Embryonic facial prominence (tissue), 1 donor: Measurements from ENCODE around the gene TLR6.

Experiments
- DNase-seq: peaks from one replicate; pipeline ENCODE4 v3.0.0-alpha.2; 2016; ENCODE audit errors: extremely low spot score

Gene TLR6

DNA sequence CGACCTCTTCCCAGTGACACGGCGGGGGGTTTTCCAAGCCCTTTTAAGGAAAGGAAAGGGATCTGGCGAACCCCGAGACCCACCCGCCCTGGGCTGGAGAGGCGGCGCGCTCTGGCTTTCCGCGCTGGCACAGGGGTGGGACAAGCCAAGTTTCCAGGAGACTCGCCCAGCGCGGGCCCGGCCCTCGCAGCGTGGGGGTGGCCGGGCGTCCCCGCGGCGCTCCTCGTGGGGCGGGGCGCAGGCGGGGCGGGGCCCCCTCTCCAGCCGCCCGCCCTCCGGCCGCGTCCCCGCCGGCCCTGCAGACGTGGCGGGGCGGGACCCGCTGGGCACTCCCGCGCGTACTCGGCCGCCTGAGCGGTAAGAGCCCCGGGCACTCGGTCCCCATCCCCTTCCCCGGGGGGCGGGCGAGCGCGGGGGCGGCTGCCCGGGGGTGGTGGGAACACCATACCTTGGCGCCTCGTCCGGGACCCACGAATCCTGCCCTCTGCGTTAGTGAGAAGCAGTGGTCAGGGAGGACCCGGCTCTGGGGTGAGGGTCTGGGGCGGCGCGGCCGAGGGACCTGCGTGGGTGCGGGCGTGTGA, 11.0 kb upstream of the TLR6 start, which contains the start of gene FAM114A1:
FAM114A1 (plus strand) TSS at position 329 of the 581 bp plus-strand sequence. CDS start 10,273 bp downstream, outside the sequence.
- DNase-seq, result peak; percentile 62

DNA sequence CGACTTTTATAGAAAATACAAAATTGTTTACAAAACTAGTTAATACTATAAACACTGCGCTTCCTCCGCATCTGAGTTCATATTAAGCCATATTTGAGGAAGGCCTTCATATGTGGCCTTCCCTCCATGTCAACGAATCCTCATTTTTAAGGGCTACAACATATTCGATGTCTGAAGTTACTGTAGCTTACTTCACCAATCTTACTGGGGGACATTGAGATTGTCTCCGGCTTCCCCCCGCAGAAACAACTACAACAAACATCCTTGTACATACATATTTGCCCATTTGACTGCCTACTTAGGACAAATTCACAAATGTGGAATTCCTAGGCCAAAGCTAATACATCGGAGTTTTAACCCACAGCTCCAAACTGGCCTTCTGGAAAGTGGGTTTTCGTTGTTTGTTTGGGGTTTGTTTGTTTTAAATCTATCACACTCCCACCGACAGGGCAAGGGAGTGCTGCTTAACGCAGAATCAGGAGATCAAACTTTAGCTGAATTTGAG, 10.4 kb upstream of the TLR6 start:
- DNase-seq, result no peak

DNA sequence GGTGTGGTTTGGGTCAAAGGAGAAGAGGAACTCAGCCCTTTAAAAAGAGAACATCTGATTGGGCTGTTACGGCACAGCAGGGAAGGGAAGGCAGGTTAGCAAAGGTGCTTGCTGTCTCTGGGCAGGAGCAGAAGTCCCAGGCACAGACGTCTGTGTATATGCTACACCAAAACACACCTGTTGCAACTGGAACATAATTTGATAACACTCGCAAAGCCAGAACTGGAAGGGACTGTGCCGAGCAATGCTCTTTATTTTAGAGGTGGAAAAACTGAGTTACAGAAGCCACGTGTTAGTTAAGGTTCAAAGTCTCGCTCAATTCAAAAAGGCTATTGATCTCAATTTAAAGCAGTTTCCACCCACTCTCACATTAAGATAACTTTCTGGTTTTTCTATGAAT, 8.8 kb upstream of the TLR6 start:
- no peak for DNase-seq

DNA sequence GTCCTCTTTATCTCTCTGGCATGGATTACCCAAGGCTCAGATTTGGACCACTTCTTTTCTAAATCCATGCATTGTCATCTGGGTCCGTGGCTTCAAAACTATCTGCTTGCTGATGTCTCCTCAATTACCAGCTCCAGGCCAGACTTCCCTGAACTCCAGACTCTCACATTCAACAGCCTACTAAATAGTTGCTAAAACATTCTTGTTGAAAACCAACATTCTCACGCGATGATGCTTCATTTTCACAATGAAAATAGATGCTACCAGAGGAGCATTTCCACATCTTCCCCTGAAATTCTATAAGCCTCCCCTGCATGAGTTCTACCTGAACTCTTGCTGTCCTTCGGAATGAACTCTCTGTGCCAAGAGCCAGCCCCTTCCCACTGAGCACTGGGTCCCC, 5.2 kb upstream of the TLR6 start:
- no peak for DNase-seq

DNA sequence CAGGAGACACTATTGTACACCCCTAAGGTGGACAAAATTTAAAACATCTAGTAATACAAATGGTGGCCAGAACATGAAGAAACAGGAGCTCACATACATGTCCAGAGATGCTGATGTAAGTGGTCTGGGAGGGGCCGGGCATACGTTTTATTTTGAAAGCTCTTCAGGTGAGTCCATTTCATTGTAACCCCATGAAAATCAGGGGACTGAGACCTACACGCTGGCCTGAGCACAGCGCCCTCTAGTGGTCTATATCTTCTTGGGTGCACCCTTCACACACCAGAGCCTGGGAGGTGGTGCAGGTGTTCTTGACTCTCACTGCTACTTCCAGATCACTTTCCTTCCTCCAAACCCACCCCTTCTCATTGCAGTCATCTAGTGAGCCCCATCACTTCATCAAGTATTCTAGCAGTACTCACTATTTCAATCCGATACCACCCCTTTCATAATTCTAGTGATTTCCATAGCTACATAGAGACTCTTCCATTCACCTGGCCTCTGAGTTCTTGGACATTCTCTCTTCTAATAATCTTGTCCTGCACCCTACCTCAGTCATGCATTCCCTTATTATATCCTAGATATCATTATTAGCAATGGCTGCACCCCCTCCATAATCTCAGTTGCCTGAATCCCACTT, 4.3 kb upstream of the TLR6 start:
- DNase-seq, result no peak

DNA sequence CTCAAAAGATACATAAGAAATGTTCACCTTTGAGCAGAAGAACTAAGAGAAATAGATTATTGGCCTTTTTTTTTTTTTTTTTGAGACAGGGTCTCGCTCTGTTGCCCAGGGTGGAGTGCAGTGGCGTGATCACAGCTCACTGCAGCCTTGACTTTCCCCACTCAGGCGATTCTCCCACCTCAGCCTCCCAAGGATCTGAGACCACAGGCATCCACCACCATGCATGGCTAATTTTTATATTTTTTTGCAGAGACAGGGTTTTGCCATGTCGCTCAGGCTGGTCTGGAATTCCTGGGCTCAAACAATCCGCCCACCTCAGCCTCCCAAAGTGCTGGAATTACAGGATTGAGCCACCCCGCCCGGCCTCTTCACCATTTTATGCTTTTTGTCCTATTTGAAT, 2.9 kb upstream of the TLR6 start:
- no peak for DNase-seq

DNA sequence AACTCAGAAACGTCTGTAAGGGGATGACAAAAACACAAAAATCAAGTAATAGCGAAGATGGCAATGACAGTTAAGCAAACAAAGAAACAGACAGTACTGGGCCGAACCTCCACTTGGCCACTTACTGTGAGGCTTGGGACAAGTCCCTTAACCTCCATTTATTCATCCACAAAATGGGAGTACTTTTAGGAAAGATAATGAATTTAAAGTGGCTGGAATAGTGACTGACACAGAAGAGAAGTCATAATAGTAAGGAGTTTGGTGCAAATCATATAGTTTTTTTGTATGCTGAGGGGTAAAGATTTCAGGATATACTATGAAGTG, 1.4 kb upstream of the TLR6 start:
- no peak for DNase-seq

DNA sequence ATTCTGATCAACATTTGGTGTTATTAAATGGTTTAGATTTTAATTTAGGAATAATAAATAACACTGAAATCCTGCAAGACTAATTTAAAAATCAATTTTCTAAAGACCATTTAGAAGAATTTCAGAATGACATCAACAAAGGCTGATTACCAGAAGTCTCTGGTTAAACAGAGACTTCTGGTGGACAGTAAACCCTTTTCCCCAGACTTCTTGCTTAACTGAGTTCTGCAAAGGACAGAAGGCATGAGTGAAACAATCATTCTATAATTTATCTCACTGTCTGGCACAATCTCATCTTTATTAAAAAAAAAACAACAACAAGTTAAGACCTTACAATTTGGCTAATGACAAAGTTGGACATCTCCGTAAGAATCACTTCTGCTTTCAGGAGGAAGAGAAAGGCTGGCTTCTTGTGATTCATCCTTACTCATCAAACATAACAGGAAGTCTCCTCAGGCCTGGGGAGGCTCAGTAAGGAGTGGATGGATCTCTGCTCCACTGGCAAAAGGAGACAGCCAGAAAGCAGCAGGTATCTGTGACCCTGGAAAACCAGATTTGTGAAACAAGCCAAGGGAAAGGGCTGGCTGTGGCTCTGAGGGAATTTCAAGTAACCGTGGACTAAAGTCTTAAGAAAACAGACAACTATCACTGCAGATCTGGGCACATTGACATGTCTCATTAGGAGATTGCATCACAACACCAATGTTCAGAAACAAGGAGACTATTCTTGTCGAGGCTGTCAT, 908 bp upstream of the TLR6 start:
- no peak for DNase-seq

DNA sequence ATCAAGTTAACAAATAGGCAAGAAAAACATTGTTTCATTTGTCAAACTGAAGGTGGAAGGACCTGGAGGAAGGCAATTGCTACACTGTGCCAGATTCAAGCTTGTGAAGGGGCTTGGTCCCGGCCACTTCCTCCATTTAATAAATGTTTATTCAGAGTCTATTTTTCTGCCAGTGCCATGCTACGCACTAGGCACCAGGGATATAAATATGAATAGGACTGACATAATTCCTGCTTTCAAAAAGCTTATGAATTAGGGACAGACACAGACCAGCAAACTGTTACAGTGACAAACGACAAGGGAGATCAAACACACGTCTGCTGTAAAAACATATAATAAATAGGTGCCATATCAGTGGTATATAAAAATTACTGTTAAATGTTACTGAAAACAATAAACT, 571 bp downstream of the TLR6 start:
- no peak for DNase-seq

DNA sequence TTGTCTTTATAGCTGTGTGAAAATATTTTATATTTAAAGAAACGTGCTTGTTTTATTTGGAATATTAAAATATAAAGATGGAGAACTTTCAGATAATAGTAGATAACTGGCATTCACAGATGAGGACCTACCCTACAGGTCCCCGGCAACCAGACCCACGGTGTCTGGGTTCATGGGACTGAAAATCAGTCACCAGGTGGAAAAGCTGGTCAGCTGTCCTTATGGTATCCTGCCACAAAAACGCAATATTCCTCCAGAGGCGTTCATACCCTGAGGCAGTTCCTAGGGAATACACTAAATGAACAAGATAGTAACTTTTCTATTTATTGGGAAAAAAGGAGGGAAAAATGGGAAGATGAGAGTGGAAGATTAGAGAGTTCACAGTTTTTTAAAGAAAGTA, 1.2 kb downstream of the TLR6 start:
- no peak for DNase-seq

DNA sequence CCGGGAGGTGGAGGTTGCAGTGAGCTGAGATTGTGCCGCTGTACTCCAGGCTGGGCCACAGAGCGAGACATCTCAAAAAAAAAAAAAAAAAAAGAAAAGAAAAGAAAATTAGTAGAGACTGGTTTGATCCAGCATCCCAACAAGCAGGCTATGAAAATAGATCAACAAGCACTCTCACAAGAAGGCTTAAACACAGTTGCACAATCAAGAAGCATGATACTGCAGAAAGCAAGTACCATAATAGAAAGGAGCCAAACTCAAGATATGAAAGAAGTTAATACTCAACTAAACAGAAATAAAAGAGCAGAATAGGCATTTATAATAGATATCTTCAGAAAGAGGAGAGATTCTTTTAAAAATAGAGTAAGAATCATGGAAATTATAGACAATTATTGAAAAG, 10.6 kb downstream of the TLR6 start:
- DNase-seq, result no peak

DNA sequence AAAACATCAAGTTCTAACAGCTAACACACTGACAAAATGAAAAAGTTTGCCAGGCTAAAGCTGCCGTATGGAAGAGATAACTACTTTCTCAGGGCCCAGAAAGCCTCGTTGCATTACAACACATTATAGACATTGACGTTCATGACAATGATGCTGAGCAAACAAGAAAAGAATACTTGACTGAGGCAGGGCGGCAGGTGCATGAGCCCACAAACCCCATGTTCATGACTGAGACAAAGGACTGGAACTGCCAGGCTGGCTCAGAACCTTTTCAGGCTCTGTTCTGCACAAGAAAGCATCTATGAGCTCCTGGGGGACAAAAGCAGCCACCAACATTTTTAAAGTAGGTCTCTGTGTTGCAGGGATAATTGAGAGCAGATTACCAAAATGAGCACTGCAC, 13.6 kb downstream of the TLR6 start:
- DNase-seq, result no peak

DNA sequence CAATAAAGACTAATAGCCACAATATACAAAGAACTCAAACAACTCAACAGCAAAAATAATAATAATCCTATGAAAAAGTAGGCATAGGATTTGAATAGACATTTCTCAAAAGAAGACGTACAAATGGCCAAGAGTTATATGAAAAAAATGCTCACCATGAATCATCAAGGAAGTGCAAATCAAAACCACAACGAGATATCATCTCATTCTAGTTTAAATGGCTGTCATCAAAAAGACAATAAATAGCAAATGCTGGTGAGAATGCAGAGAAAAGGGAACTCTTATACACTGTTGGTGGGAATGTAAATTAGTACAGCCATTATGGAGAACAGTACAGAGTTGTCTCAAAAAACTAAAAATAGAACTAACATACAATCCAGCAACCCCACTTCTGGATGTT, 18.8 kb downstream of the TLR6 start:
- DNase-seq, result no peak

DNA sequence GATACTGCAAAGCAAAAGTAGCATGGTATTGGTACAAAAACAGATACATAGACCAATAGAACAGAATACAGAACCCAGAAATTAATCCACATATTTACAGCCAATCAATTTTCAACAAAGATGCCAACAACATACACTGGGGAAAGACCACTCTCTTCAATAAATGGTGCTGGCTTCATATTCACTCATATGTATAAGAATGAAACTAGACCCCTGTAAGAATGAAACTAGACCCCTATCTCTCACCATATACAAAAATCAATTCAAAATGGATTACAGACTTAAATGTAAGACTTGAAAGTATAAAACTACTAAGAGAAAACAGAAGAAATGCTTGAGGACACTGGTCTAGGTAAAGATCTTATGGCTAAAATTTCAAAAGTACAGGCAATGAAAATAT, 19.3 kb downstream of the TLR6 start:
- no peak for DNase-seq

DNA sequence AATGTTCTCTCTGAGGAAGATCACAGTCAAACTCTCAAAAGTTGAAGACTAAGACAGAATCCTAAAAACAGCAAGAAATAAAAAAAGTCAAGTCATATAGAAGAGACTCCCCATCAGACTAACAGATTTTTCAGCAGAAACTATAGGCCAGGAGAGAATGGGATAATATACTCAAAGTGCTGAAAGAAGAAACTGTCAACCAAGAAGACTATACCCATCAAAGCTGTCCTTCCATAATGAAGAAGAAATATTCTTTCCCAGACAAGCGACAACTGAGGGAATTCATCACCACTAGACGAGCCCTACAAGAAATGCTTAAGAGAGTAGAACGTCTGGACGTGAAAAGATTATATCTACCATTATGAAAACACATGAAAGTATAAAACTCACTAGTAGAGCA, 22.0 kb downstream of the TLR6 start:
- no peak for DNase-seq

DNA sequence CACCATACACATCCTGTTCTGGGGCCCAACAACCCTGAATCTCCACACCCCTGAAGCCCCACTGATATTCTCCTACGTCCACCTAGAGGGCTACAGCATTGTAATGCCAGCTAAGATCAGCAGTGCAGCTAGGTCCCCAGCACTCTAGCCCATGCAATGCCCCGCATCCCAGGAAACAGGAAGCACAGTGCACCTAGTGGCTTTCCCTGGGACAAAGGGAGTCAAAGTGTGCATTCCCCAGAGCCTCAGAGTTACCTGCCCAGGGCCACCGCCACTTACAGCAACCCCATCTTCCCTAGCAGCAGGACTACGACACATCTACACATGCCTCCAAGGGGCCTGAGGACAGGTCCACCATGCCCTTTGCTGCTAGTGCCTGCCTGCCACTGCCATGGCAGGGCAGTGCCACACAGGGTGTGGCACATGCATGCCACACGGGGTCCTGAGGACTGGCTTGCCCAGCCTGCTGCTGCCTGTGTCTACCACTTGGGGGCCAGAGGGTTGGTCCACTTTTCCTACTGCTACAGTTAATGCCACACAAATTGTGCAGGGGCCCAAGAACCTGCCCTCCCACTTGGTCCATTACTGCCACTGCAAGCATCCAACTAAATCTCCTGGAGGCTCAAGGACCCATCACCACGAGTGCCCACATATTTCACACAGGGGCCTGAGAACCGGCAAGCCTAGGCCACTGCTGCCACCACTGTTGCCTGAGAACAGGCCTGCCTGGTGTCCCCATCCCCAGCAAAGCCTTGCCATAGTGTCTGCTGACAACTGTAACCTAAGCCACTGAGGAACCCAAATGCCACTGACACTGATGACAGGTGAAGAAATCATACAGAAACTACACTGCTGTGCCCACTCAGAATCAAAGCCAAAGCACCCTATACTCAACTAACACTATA, 23.7 kb downstream of the TLR6 start:
- DNase-seq, result no peak

DNA sequence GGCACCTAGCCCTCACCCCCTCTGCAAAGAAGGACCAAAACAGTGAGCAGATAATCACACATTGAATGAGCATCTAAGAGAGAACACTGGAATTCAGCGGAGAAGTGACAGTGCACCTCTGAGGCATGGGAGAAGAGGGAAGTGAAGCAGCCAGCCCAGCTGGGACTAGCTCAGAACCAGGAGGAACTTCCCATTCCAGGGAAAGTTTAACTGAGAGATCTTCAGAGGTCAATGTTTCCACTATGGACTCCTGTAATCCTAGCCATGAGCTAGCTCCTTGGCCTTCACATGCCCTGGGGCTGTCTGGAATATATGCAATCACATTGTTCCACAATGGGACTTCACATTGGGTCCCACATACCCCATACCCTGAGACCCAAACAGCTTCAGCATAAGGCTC, 24.4 kb downstream of the TLR6 start:
- DNase-seq, result no peak

DNA sequence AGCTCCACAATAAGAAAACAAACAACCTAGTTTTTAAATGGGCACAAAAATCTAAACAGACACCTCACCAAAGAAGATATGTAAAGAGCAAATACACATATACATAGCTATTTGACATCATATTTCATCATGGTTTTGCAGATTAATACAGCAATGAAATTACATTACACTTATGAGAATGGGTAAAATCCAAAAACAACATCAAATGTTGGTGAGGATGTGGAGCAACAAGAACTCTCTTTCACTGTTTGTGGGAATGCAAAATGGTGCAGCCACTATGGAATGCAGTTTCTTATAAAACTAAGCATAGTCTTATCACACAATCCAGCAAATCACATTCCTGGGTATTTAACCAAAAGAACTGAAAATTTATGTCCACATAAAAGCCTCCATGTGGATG, 25.0 kb downstream of the TLR6 start:
- no peak for DNase-seq

DNA sequence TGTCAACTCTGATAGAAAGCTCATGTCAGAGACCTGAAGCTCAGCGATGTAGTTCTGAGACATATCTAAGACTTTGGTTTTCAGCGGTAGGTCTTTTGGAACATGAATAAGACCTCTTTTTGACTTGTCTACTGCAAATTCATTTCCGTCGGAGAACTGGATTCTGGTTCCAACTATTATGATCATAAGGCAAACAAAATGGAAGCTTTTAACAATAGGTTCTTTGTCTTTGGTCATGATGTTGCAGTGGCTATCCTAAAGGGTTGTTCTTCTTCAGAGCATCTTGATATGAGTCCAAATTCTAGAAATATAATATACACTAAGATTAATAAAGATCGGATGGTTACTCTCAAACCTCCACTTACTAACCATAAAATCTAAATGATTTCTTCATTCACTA, 27.4 kb downstream of the TLR6 start:
- DNase-seq, result no peak

DNA sequence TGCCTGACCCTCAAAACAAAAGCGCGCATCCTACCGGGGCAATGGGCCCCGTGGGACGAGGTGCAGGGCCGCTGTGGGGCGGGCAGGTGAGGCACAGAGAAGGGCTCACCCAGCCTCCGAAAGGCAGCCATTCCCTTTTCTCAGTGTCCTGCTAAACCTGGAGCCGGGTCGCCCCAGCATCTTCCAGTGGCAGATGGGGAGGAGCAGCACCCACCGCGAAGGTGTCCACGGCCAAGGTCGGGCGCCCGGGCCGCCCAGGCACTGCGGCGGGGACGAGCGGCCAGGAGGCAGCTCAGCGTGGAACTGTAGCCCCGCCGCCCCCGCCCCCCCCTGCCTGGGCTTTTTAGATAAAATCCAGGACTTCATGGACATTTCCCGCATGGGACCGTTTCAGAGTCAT, 32.9 kb downstream of the TLR6 start:
- DNase-seq, result no peak

DNA sequence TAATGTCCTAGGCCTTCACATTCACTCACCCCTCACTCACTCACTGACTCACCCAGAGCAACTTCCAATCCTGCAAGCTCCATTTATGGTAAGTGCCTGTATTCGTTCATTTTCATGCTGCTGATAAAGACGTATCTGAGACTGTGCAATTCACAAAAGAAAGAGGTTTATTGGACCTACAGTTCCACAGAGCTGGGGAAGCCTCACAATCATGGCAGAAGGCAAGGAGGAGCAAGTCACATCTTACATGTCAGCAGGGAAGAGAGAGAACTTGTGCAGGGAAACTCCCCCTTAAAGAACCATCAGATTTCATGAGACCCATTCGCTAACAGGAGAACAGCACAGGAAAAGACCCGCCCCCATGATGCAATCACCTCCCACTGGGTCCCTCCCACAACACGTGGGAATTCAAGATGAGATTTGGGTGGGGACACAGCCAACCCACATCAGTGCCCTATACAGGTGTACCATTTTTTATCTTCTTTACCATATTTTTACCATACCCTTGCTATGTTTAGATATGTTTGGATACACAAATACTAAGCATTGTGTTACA, 33.8 kb downstream of the TLR6 start:
- no peak for DNase-seq

DNA sequence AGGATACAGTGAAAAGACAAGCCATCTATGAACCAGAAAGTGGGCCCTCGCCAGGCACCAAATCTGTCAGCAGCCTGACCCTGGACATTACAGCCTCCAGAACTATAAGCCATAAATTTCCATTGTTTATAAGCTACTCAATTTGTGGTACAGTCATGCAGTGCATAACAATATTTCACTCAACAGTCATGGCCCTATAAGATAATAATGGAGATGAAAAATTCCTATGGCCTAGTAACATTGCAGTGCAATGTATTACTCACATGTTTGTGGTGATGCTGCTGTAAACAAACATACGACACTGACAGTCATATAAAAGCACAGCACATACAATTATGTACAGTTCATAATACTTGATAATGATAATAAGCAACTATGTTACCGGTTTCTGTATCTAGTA, 34.9 kb downstream of the TLR6 start:
- no peak for DNase-seq
